ENCODE measurements around the gene DMRTB1.

Gene DMRTB1

DNA sequence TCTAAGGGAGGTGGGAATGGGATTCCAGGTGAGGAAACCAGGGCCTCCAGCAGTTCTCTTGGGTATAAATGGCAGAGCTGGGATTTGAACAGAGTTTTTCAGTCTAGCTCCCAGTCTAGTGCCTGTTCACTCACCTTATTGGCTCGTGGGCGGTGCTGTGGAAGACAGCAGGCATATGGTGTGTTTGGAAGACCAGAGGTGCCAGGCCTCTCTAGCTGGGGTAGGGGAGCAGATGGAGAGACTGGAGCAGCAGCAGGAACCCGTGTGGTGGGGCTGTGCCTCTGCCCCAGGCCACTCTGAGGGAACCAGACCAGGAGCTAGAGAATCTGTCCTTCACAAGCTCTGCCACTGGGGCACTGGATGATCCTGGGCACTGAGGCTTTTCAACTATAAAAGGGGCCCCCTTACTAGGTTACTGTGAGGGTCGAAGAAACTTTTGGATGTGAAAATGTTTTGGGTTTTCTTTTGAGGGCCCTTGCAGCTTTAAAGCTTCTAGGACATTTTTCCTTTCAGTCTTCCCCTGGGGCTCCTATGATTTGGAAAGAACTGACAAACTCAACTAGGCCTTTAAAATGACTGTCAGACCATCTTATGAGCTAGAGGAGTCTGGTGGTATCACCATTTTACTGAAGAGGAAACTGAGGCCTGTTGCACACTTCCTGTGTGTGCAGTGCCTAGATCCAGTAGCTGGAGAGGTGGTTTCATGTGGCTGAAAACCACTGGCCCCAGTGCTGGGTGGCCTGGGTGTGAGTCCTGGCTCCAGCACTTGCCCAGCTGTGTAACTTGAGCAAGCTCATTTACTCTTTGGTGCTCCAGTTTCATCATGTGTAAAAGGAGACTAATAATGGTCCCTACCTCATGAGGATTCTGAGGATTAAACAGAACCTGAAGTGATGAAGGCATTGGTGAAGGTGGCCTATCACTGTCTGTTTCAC, 6.1 kb downstream of the DMRTB1 start:
- TF ChIP-seq FOXP2 (optimal IDR thresholded peaks at IDR 0.05; ENCODE audit: borderline replicate concordance, extremely low read depth, extremely low read length, insufficient read depth) (no peak), SIN3A (IDR thresholded peaks at IDR 0.05; ENCODE audit: borderline replicate concordance, insufficient read depth, low read length) (no peak), POLR2AphosphoS5 (IDR thresholded peaks at IDR 0.05; ENCODE audit: low read depth, low read length) (no peak), TAF1 (IDR thresholded peaks at IDR 0.05; ENCODE audit: borderline replicate concordance, insufficient read depth, low read length) (no peak), REST (IDR thresholded peaks at IDR 0.05; ENCODE audit: insufficient read depth in 1 of 2, low read depth in 2 of 2, low read length in 2 of 2) (no peak)

DNA sequence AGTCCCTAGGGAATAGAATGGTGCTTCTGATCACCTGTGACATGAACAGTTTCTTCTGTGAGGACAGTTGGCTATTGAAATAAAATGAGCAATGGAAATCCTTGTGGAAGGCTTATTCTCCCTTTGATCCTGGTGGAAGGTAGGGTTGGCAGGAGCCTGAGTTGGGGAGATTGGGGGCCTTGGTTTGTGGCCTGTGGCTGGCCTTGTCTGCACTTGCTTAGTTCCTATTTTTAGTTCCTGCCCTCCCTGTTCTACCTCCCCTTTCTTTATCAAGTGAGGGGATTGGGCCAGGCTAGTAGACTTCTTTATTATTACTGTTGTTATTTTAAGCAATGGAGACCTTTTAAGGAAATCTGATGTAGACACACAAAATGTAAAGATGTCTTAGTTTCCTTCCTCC, 8.2 kb downstream of the DMRTB1 start:
- TF ChIP-seq SIN3A (IDR thresholded peaks at IDR 0.05; ENCODE audit: borderline replicate concordance, insufficient read depth, low read length) (no peak), TAF1 (IDR thresholded peaks at IDR 0.05; ENCODE audit: borderline replicate concordance, insufficient read depth, low read length) (no peak), REST (IDR thresholded peaks at IDR 0.05; ENCODE audit: insufficient read depth in 1 of 2, low read depth in 2 of 2, low read length in 2 of 2) (no peak), FOXP2 (optimal IDR thresholded peaks at IDR 0.05; ENCODE audit: borderline replicate concordance, extremely low read depth, extremely low read length, insufficient read depth) (no peak), POLR2AphosphoS5 (IDR thresholded peaks at IDR 0.05; ENCODE audit: low read depth, low read length) (no peak)

DNA sequence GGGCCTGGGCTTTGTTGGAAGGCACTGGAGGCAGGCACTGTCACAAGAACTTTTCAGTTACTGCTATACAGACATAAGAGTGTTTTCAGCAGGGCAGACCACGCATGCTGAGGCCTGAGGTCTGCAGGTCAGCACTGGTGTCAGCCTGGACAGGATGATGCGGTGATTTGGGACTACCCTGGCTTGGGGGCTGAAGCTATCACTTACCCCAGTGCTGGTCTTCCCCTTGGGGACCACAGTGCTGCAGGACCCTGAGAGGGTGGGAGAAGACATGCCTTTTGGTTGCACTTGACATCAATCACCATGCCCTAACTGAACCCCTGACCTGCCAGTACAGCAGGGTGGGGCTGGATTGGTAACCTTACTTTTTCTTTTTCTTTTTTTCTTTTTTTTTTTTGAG, 9.2 kb downstream of the DMRTB1 start:
- TF ChIP-seq FOXP2 (optimal IDR thresholded peaks at IDR 0.05; ENCODE audit: borderline replicate concordance, extremely low read depth, extremely low read length, insufficient read depth) (no peak), POLR2AphosphoS5 (IDR thresholded peaks at IDR 0.05; ENCODE audit: low read depth, low read length) (no peak), SIN3A (IDR thresholded peaks at IDR 0.05; ENCODE audit: borderline replicate concordance, insufficient read depth, low read length) (no peak), TAF1 (IDR thresholded peaks at IDR 0.05; ENCODE audit: borderline replicate concordance, insufficient read depth, low read length) (no peak), REST (IDR thresholded peaks at IDR 0.05; ENCODE audit: insufficient read depth in 1 of 2, low read depth in 2 of 2, low read length in 2 of 2) (no peak)

- no peak for TF ChIP-seq POLR2AphosphoS5 (IDR thresholded peaks at IDR 0.05; ENCODE audit: low read depth, low read length)
- TF ChIP-seq SIN3A (IDR thresholded peaks at IDR 0.05; ENCODE audit: borderline replicate concordance, insufficient read depth, low read length): no peak
- no peak for TF ChIP-seq FOXP2 (optimal IDR thresholded peaks at IDR 0.05; ENCODE audit: borderline replicate concordance, extremely low read depth, extremely low read length, insufficient read depth)
- no peak for TF ChIP-seq TAF1 (IDR thresholded peaks at IDR 0.05; ENCODE audit: borderline replicate concordance, insufficient read depth, low read length)
- no peak for TF ChIP-seq REST (IDR thresholded peaks at IDR 0.05; ENCODE audit: insufficient read depth in 1 of 2, low read depth in 2 of 2, low read length in 2 of 2)
These were observed 10.2 kb downstream of the DMRTB1 start for GRCh38 chr1:53469373-53469772.

All from PFSK-1 (cell line).